HUES6 (cell line): ENCODE data around the gene PPIB.

Experiments used
- H3K27ac ChIP-seq: 2 replicates; pipeline ENCODE4 v1.7.0; 2013; ENCODE audit warnings: low read depth, mild to moderate bottlenecking, low read length, inconsistent platforms
- H3K27me3 ChIP-seq: 2 replicates; pipeline ENCODE4 v1.6.1; 2013; ENCODE audit warnings: low read length; ENCODE audit not compliant: control insufficient read depth, insufficient read depth
- H3K36me3 ChIP-seq: 2 replicates; pipeline ENCODE4 v1.6.1; 2013; ENCODE audit warnings: low read length; ENCODE audit not compliant: control insufficient read depth, insufficient read depth
- H3K4me1 ChIP-seq: 2 replicates; pipeline ENCODE4 v1.6.1; 2013; ENCODE audit warnings: low read length; ENCODE audit not compliant: control insufficient read depth, insufficient read depth
- H3K4me3 ChIP-seq: 2 replicates; pipeline ENCODE4 v1.5.1; 2013; ENCODE audit warnings: low read depth, low read length
- H3K9ac ChIP-seq: one replicate; pipeline ENCODE4 v1.6.1; 2013; ENCODE audit warnings: mild to moderate bottlenecking, low read length
- H3K9me3 ChIP-seq: 2 replicates; pipeline ENCODE4 v1.6.1; 2013; ENCODE audit warnings: low read depth, low read length; ENCODE audit not compliant: control insufficient read depth, insufficient read depth

The PPIB gene

DNA sequence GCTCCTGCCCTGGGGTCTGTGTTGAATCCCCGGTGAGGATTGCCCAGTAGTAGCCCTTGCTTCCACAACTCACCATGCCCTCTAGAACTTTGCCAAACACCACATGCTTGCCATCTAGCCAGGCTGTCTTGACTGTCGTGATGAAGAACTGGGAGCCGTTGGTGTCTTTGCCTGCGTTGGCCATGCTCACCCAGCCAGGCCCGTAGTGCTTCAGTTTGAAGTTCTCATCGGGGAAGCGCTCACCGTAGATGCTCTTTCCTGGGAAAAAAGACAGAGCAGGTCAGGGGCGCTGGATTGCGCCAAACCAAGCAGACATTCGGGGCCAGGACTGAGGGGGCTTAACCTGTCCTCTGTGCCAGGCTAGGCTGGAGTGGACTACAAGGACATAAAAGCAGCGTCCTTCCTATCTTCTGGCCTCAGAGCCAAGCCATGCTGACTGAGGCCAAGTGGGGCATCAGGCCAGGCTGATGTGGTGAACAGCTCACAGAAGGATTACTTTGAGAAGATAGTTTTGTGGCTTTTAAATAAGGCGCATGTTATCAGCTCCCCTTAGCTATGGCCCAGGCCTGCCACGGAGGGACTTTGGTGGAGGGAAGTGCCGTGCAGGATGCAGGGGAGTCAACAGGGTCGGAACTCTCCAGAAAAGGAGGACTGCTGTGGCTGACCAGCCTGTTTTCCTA, 6.0 kb downstream of the PPIB start:
- Histone ChIP-seq H3K4me1 (peaks cover 13% of the 10 kb centered on the region), H3K27me3 (peaks cover 17% of the 10 kb centered on the region), H3K9me3 (no peaks in the 10 kb centered on the region), H3K36me3 (peaks cover 71% of the 10 kb centered on the region), H3K9ac (no peak overlapping the region), H3K4me3 (no peak overlapping the region), H3K27ac (no peak overlapping the region)

GRCh38 chr15:64155802-64156651, 6.8 kb downstream of the PPIB start:
- H3K4me1 ChIP-seq, result peaks cover 12% of the 10 kb centered on the region
- no peak overlapping the region for H3K4me3 ChIP-seq
- H3K9ac ChIP-seq, result no peak overlapping the region
- H3K9me3 ChIP-seq, result no peaks in the 10 kb centered on the region
- peaks cover 19% of the 10 kb centered on the region for H3K27me3 ChIP-seq
- H3K27ac ChIP-seq, result no peak overlapping the region
- peaks cover 67% of the 10 kb centered on the region for H3K36me3 ChIP-seq

- Histone ChIP-seq H3K27me3 (peaks cover 19% of the 10 kb centered on the region), H3K9ac (no peak overlapping the region), H3K4me1 (peaks cover 14% of the 10 kb centered on the region), H3K27ac (no peak overlapping the region), H3K9me3 (no peaks in the 10 kb centered on the region), H3K36me3 (peaks cover 45% of the 10 kb centered on the region), H3K4me3 (peak overlapping the region; percentile 94)
These were observed 9.1 kb downstream of the PPIB start for GRCh38 chr15:64153480-64154367.

- Histone ChIP-seq H3K9ac (peak overlapping the region; percentile 48), H3K36me3 (peaks cover 35% of the 10 kb centered on the region), H3K4me3 (peak overlapping the region; percentile 94), H3K27me3 (peaks cover 19% of the 10 kb centered on the region), H3K4me1 (peaks cover 14% of the 10 kb centered on the region), H3K27ac (no peak overlapping the region), H3K9me3 (no peaks in the 10 kb centered on the region)
These were observed 10.1 kb downstream of the PPIB start for GRCh38 chr15:64152507-64153387.

DNA sequence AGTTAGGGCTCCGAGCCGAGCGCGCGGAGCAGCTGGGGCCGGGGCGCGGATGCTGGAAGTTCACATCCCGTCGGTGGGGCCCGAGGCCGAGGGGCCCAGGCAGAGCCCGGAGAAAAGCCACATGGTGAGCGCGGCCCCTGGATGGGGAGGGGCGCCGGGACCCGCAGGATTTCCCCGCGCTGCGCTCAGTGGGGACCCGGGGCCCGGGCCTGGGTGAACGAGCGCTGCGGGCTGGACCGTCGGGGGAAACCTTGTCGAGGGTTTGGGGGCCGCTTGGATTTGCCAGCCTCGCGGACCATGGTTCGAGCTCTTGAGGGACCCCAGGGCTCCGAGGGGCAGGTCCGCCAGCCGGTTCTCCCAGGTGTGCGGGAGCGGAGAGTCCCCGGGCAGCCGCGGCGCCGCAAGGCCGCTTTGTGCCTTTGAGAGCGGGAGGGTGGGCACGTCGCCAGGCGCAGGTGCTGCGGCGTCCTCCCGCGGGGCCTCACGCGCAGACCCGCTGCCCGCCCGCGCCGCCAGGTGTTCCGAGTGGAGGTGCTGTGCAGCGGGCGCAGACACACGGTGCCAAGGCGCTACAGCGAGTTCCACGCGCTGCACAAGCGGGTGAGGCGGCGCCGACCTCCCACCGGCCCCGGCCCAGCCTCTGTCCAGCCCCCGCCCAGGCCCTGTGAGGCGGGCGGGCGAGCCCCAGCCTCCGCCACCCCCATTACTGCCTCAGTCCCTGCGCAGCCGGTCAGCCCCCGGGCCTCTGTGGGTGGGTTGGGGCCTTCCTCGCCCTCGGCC, 10.9 kb downstream of the PPIB start, which contains the start of gene SNX22:
Gene SNX22 (plus strand): TSS at position 5 of the 780 bp plus-strand sequence. CDS start 45 bp downstream, at position 50.
- H3K9ac ChIP-seq, result peak within 1 kb of the TSS; percentile 68

DNA sequence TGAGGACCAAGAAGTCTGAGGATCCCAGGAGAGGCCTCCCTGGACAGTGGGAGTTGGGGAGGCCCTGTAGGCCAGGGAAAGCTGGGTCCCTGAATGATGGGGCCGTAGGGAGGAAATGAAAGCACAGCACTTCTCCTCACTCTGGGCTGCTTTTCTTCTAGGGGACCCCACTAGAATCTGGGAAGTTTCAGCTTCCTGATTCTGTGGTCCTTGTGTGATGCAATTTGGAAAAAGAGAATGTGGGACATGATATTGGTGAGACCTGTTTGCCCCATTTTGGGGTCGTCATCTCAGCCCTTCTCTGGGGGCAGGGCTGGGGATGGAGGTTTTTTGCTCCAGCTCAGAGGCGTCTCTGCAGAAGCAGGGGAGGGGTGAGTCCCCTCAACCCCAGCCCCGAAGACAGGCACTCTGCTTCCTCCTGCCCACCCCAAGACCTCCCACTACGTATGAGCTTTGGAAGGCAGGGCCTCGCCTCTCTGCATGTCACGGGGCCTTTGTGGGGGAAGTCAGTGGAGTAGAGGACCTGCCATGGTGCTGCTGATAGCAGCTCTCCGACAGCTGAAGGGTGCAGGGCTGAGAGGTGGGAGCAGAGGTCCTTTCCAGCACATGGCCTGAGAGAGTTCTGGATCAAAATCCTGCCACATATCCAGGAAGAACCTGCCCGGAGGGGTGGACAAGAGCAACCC, 12.8 kb downstream of the PPIB start:
- H3K9ac ChIP-seq, result no peak overlapping the region
- peaks cover 12% of the 10 kb centered on the region for H3K36me3 ChIP-seq
- no peaks in the 10 kb centered on the region for H3K9me3 ChIP-seq
- peaks cover 14% of the 10 kb centered on the region for H3K4me1 ChIP-seq
- H3K27ac ChIP-seq, result no peak overlapping the region
- H3K27me3 ChIP-seq, result peaks cover 19% of the 10 kb centered on the region
- H3K4me3 ChIP-seq, result no peak overlapping the region

More for the DNA sequence above, 10.9 kb downstream of the PPIB start, which contains the start of gene SNX22:
- peak within 1 kb of the TSS; percentile 94 for H3K4me3 ChIP-seq
- H3K4me1 ChIP-seq, result peaks cover 14% of the 10 kb centered on the region
- H3K27me3 ChIP-seq, result peaks cover 19% of the 10 kb centered on the region
- peaks cover 26% of the 10 kb centered on the region for H3K36me3 ChIP-seq
- H3K9me3 ChIP-seq, result no peaks in the 10 kb centered on the region
- H3K27ac ChIP-seq, result no peak within 1 kb of the TSS

GRCh38 chr15:64149424-64149823, 13.4 kb downstream of the PPIB start:
- Histone ChIP-seq H3K9me3 (no peaks in the 10 kb centered on the region), H3K9ac (no peak overlapping the region)

GRCh38 chr15:64148581-64148980, 14.2 kb downstream of the PPIB start:
- Histone ChIP-seq H3K4me1 (peaks cover 11% of the 10 kb centered on the region), H3K9ac (no peak overlapping the region)

More at GRCh38 chr15:64149424-64149823, 13.4 kb downstream of the PPIB start:
- peaks cover 14% of the 10 kb centered on the region for H3K4me1 ChIP-seq
- H3K27ac ChIP-seq, result no peak overlapping the region
- peaks cover 10% of the 10 kb centered on the region for H3K36me3 ChIP-seq
- H3K4me3 ChIP-seq, result no peak overlapping the region
- peaks cover 19% of the 10 kb centered on the region for H3K27me3 ChIP-seq

DNA sequence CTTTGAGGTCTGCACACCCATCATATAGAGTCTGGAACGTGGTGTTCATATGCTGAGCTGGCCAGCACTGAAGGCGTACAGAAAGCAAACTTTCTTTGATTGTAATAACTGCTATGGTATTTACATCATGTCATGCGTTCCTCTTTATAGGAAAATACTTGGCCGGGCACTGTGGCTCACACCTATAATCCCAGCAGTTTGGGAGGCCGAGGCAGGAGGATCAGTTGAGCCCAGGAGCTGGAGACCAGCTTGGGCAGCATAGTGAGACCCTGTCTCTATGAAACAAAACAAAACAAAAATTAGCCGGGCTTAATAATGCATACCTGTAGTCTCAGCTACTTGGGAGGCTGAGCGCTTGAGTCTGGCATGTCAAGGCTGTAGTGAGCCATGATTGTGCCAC, 14.7 kb downstream of the PPIB start:
- no peak overlapping the region for H3K4me3 ChIP-seq
- peaks cover 11% of the 10 kb centered on the region for H3K4me1 ChIP-seq
- H3K27ac ChIP-seq, result no peak overlapping the region
- H3K27me3 ChIP-seq, result peaks cover 16% of the 10 kb centered on the region
- H3K9ac ChIP-seq, result no peak overlapping the region
- H3K36me3 ChIP-seq, result peaks cover 12% of the 10 kb centered on the region
- H3K9me3 ChIP-seq, result no peaks in the 10 kb centered on the region

More at GRCh38 chr15:64148581-64148980, 14.2 kb downstream of the PPIB start:
- peaks cover 19% of the 10 kb centered on the region for H3K27me3 ChIP-seq
- H3K36me3 ChIP-seq, result peaks cover 10% of the 10 kb centered on the region
- H3K27ac ChIP-seq, result no peak overlapping the region
- H3K9me3 ChIP-seq, result no peaks in the 10 kb centered on the region
- no peak overlapping the region for H3K4me3 ChIP-seq
